A673 (cell line): ENCODE measurements around the gene PPM1F.

ENCODE experiments used
- EZH2 ChIP-seq: fragments of 200-600 bp; sonication (generic); IDR thresholded peaks from 2 replicates; pipeline ENCODE4 v1.6.1; 2017; ENCODE audit warnings: borderline replicate concordance, low read depth, mild to moderate bottlenecking, mixed read lengths, antibody characterized with exemption, low read length; ENCODE audit not compliant: poor library complexity, severe bottlenecking
- TF ChIP-seq, protein P1 (sequence below): fragments of 300-800, 200-600 bp; sonication (generic); conservative IDR thresholded peaks from 2 replicates; pipeline ENCODE4 v1.5.1; 2017; ENCODE audit warnings: low read depth, mild to moderate bottlenecking, antibody characterized with exemption, low read length, moderate library complexity, mixed read lengths

DNA sequence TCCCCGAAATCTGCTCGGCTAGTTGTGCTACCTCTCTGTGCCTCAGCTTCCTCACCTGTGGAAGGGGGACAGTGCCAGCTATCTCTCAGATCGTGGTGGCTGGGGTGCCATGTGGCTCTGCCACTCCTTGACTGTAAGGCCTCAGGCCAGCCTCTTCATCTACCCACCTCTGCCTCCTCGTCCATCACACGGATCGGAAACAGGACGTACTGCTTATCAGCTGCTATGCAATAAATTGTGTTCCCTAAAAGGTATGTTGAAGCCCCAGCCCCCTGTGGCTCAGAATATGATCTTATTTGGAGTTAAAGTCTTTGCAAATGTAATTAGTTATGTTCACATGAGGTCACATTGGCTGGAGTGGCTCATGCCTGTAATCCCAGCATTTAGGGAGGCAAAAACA lies 7.8 kb downstream of the PPM1F start:
- TF ChIP-seq EZH2 = no peak
- TF ChIP-seq, protein P1, sequence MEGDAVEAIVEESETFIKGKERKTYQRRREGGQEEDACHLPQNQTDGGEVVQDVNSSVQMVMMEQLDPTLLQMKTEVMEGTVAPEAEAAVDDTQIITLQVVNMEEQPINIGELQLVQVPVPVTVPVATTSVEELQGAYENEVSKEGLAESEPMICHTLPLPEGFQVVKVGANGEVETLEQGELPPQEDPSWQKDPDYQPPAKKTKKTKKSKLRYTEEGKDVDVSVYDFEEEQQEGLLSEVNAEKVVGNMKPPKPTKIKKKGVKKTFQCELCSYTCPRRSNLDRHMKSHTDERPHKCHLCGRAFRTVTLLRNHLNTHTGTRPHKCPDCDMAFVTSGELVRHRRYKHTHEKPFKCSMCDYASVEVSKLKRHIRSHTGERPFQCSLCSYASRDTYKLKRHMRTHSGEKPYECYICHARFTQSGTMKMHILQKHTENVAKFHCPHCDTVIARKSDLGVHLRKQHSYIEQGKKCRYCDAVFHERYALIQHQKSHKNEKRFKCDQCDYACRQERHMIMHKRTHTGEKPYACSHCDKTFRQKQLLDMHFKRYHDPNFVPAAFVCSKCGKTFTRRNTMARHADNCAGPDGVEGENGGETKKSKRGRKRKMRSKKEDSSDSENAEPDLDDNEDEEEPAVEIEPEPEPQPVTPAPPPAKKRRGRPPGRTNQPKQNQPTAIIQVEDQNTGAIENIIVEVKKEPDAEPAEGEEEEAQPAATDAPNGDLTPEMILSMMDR = no peak
